ENCODE measurements around the gene SCAF1.

The SCAF1 gene

DNA sequence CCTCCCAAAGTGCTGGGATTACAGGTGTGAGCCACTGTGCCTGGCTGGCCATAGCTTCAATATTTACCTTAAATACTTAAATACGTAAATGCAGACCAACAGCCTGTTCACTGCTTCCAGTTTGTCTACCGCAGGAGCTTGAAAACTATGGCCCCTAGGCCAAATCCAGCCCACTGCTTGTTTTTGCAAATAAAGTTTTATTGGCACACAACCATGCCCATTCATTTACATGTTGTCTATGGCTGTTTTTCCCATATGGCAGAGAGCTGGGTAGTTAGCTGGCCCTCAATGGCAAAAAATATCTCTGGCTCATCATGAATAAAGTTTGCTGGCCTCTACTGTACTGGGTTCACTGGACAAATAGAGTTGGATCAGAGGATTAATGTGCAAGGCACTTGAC lies 39.2 kb upstream of the SCAF1 start:
- in situ Hi-C loops (cut with MboI; ENCODE audit: low pct_unique_long_range_greater_than_20kb, low sequenced_read_pairs, unreplicated experiment), result no loop called here
- DNase-seq (ENCODE audit: low spot score), result no peak
- TF ChIP-seq, protein P1, sequence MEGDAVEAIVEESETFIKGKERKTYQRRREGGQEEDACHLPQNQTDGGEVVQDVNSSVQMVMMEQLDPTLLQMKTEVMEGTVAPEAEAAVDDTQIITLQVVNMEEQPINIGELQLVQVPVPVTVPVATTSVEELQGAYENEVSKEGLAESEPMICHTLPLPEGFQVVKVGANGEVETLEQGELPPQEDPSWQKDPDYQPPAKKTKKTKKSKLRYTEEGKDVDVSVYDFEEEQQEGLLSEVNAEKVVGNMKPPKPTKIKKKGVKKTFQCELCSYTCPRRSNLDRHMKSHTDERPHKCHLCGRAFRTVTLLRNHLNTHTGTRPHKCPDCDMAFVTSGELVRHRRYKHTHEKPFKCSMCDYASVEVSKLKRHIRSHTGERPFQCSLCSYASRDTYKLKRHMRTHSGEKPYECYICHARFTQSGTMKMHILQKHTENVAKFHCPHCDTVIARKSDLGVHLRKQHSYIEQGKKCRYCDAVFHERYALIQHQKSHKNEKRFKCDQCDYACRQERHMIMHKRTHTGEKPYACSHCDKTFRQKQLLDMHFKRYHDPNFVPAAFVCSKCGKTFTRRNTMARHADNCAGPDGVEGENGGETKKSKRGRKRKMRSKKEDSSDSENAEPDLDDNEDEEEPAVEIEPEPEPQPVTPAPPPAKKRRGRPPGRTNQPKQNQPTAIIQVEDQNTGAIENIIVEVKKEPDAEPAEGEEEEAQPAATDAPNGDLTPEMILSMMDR (IDR thresholded peaks at IDR 0.05; ENCODE audit: extremely low read depth, insufficient read depth, missing control alignments), result no peak

DNA sequence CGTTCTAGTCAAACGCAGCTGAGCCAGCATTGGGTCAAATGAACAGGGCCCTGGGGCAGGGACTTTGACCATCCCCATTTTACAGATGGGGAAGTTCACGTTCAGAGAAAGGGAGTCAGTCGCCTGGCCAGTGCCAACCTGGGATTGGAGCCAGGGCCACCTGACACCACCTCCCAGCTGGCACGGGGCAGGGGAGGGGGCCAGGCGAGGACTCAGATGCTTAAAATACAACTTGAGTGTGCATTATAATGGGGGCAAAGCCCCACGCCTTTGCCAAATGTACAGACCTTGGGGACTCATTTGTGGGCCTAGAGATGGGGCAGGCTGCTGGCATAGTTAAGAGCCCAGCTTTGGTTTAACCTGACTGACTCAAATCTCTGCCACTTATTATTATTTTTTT lies 36.4 kb upstream of the SCAF1 start:
- no peak for DNase-seq (ENCODE audit: low spot score)
- in situ Hi-C loops (cut with MboI; ENCODE audit: low pct_unique_long_range_greater_than_20kb, low sequenced_read_pairs, unreplicated experiment), result no loop called here
- TF ChIP-seq, protein P1 (IDR thresholded peaks at IDR 0.05; ENCODE audit: extremely low read depth, insufficient read depth, missing control alignments), result no peak

DNA sequence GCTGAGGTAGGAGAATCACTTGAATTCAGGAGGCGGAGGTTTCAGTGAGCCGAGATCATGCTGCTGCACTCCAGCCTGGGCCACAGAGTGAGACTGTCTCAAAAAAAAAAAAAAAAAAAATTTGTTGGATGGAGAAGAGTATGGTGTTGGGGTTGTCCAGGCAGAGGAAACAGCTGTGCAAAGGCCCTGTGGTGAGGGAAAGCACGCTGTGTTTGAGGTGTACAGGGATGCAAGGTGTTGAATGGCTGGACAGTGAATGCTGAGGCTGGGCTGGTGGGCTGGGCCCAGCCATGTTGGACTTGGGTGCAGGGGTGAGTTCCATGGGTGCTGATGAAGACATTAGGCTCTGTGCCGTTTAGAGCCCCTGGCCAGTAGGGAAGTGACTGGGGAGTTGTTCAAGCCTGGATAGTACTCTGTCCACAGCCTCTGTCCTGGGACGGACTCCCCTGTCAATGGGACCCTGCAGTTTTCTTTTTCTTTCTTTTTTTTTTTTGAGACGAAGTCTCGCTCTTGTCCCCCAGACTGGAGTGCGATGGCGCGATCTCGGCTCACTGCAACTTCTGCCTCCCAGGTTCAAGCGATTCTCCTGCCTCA lies 32.4 kb upstream of the SCAF1 start:
- no peak for DNase-seq (ENCODE audit: low spot score)
- TF ChIP-seq, protein P1 (IDR thresholded peaks at IDR 0.05; ENCODE audit: extremely low read depth, insufficient read depth, missing control alignments), result no peak
- in situ Hi-C loops (cut with MboI; ENCODE audit: low pct_unique_long_range_greater_than_20kb, low sequenced_read_pairs, unreplicated experiment), result no loop called here

- in situ Hi-C loops (cut with MboI; ENCODE audit: low pct_unique_long_range_greater_than_20kb, low sequenced_read_pairs, unreplicated experiment), result no loop called here
- TF ChIP-seq, protein P1 (IDR thresholded peaks at IDR 0.05; ENCODE audit: extremely low read depth, insufficient read depth, missing control alignments), result no peak
- no peak for DNase-seq (ENCODE audit: low spot score)
Measured at GRCh38 chr19:49613374-49613773, 28.6 kb upstream of the SCAF1 start.

DNA sequence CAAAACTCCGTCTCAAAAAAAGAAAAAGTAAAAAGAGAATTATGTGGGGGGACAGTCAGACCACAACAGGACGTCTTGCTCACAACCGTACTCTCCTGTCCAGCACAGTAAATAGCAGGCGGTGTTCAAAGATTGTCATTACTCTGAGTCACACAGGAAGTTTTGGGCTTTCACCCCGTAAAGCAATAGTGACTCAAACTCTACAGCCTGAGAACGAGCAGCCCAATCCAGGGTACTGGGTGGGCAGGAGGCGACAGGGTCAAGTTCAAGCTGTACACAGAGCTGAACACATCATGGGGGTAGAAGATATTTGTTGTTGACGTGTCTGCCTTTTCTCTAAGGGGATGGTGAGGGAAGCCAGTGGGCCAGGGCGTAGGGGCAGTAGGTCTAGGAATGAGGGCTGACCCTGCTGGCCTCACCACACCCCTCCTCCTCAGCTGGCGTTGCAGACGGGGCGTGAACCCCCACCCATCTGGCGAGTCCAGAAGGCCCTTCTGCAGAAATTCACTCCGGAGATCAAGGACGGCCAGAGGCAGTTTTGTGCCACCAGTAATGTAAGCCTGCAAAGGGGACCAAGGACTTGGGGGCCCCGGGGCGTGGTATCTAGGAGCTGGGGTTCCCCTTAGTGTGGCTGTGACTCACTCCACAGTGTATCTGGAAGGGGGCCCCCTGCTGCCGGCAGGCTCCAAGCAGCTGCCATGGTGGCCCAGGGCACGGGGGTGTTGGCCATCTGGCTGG lies 27.7 kb upstream of the SCAF1 start:
- TF ChIP-seq, protein P1 (IDR thresholded peaks at IDR 0.05; ENCODE audit: extremely low read depth, insufficient read depth, missing control alignments), result peak; percentile 6
- peak; percentile 41 for DNase-seq (ENCODE audit: low spot score)
- in situ Hi-C loops (cut with MboI; ENCODE audit: low pct_unique_long_range_greater_than_20kb, low sequenced_read_pairs, unreplicated experiment), result no loop called here

GRCh38 chr19:49615861-49616260 lies 26.1 kb upstream of the SCAF1 start:
- in situ Hi-C loops (cut with MboI; ENCODE audit: low pct_unique_long_range_greater_than_20kb, low sequenced_read_pairs, unreplicated experiment), result no loop called here
- TF ChIP-seq, protein P1 (IDR thresholded peaks at IDR 0.05; ENCODE audit: extremely low read depth, insufficient read depth, missing control alignments), result no peak
- DNase-seq (ENCODE audit: low spot score), result no peak

All from GM13977 (cell line).